ENCODE data around the gene TMEM175. TPM values are rescaled to one million over a fixed set of nuclear protein-coding genes. Genes with fewer than 3 reads are reported as not detected.

TMEM175 gene
- total and polyA plus RNA-seq, 2 of the 13 experiments (the other 11 are each of a cell fraction or from before 2014, with no cell fraction given), result 5.1 to 9.9 TPM

- TF ChIP-seq PRDM4 (CRISPR knock-in tag; IDR thresholded peaks at IDR 0.05; ENCODE audit: borderline replicate concordance), result no peak
- peak; percentile 65; the same call in 1 of the 2 replicates for TF ChIP-seq ZNF605 (CRISPR knock-in tag; IDR thresholded peaks at IDR 0.05)
- TF ChIP-seq ZSCAN12 (CRISPR knock-in tag; IDR thresholded peaks at IDR 0.05), result no peak
- peak; percentile 31; the same call in 1 of the 2 replicates for TF ChIP-seq ARID5B (CRISPR knock-in tag; IDR thresholded peaks at IDR 0.05)
- no peak for TF ChIP-seq AHDC1 (CRISPR knock-in tag; IDR thresholded peaks at IDR 0.05; ENCODE audit: borderline replicate concordance)
- no peak for TF ChIP-seq PRPF4 (IDR thresholded peaks at IDR 0.05; ENCODE audit: low read depth, low read length, poor library complexity, severe bottlenecking)
- TF ChIP-seq ZNF839 (CRISPR knock-in tag; IDR thresholded peaks at IDR 0.05; ENCODE audit: borderline replicate concordance), result no peak
- TF ChIP-seq MYC (CRISPR knock-in tag; IDR thresholded peaks at IDR 0.05; ENCODE audit: borderline replicate concordance), result no peak; the same call in 1 of the 2 replicates
- peak; percentile 59 for TF ChIP-seq DZIP1 (CRISPR knock-in tag; IDR thresholded peaks at IDR 0.05)
- TF ChIP-seq ZKSCAN8 (CRISPR knock-in tag; IDR thresholded peaks at IDR 0.05; ENCODE audit: borderline replicate concordance), result peak; percentile 12; the same call in 1 of the 2 replicates
- peak; percentile 97 for TF ChIP-seq HDAC1 (CRISPR knock-in tag; IDR thresholded peaks at IDR 0.05)
- TF ChIP-seq ZNF772 (CRISPR knock-in tag; IDR thresholded peaks at IDR 0.05), result 0 out of 2 replicates have a peak, but pooled peaks have one; percentile 71
- no peak for TF ChIP-seq RARG (CRISPR knock-in tag; IDR thresholded peaks at IDR 0.05; ENCODE audit: low read depth)
Measured at GRCh38 chr4:931960-932712, at the start of gene TMEM175, which contains the start of gene GAK (continued).

Data from HepG2 (cell line).